Uterus (tissue), 4 donors: Measurements from ENCODE around the gene RAB3B. TPM values are rescaled to one million over a fixed set of nuclear protein-coding genes. Genes with fewer than 3 reads are reported as not detected.

Experiments
- DNase-seq, 2 donors: peaks; one replicate each; pipeline ENCODE4 v3.0.0-alpha.2; 2019 to 2020
- H3K27ac ChIP-seq, 2 donors: fragments of 200-600 bp; sonication (generic); 1 replicate in 1 of 2; 2 replicates in 1 of 2; pipeline ENCODE4 v1.5.1; 2016 to 2018
- H3K27me3 ChIP-seq, 2 donors: fragments of 200-600 bp; sonication (generic); one replicate each; pipeline ENCODE4 v1.5.1; 2018 to 2019; ENCODE audit warnings: control low read depth in 1 of 2
- H3K36me3 ChIP-seq, 2 donors: fragments of 200-600 bp; sonication (generic); one replicate each; pipeline ENCODE4 v1.5.1; 2019; ENCODE audit warnings: control low read depth in 1 of 2
- H3K4me1 ChIP-seq, 2 donors: fragments of 200-600 bp; sonication (generic); one replicate each; pipeline ENCODE4 v1.5.1; 2018 to 2019; ENCODE audit warnings: control low read depth in 1 of 2
- H3K4me3 ChIP-seq, 2 donors: fragments of 200-600 bp; sonication (generic); 1 replicate in 1 of 2; 2 replicates in 1 of 2; pipeline ENCODE4 v1.5.1; 2018 to 2019; ENCODE audit warnings: mild to moderate bottlenecking in 1 of 2
- H3K9me3 ChIP-seq, 2 donors: fragments of 200-600 bp; sonication (generic); one replicate each; pipeline ENCODE4 v1.5.1; 2019; ENCODE audit warnings: control low read depth in 1 of 2
- CTCF ChIP-seq, 4 experiments: fragments of 200-600 bp in 2 of 4; fragments of 450-650 bp in 2 of 4; sonication (generic) in 2 of 4; IDR thresholded peaks; one replicate each; pipeline ENCODE4 v1.5.1; 2016 to 2019; ENCODE audit warnings: antibody characterized with exemption in 4 of 4, mild to moderate bottlenecking in 2 of 4, moderate library complexity in 1 of 4
- POLR2A ChIP-seq, 2 donors: fragments of 450-650 bp; IDR thresholded peaks; one replicate each; pipeline ENCODE4 v1.6.1; 2016; ENCODE audit warnings: antibody characterized with exemption in 2 of 2, mild to moderate bottlenecking in 1 of 2, moderate library complexity in 1 of 2
- intact Hi-C: fragments of 100-400 bp; cut with DNase I; formaldehyde crosslinking; loops from one replicate; pipeline ENCODE4 v1.15.1; 2023; ENCODE audit warnings: low total_unique reads
- total RNA-seq, 4 donors: library from RNA; depleted of rRNA in 3 of 4; stranded (reverse); fragments of >200 nt in 3 of 4; gene quantifications; one replicate each; pipeline versions ENCODE4 v1.1.0 to v1.2.4, GENCODE V29; 2014 to 2023
- donor health status: DM: yes; HTN: yes; CAD: no.

The RAB3B gene, protein sequence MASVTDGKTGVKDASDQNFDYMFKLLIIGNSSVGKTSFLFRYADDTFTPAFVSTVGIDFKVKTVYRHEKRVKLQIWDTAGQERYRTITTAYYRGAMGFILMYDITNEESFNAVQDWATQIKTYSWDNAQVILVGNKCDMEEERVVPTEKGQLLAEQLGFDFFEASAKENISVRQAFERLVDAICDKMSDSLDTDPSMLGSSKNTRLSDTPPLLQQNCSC
- under 1 TPM in 2 of 4 donors, not detected in 2; 0.06 to 0.69 TPM for total RNA-seq

DNA sequence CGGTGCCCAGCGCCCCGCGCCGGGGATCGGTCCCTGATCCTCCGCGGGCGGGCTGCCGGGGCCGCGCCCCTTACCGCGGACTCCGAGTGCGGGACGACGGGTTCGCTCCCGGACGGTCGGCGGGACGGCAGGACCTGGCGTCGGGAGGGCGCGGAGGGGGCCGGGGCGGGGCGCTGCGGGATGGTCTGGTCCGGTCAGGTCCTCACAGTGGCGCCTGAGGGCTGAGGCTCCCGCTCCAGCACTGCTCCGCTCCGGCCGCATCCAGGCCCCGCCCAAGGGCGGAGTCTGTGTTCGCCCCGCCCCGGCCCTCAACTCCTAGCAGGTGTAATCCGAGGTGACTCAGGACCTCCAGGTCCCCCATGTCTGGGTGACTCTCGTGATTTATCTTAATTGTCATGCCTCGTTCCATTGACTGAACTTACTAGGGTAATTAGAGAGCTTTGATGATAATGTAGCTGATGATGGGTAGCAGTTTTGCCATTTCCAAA lies at the start of gene RAB3B:
Gene RAB3B (minus strand): TSS at position 223 of the 488 bp plus-strand sequence. CDS start 13,583 bp downstream, outside the sequence.
- intact Hi-C loops, result no loop called here
- H3K36me3 ChIP-seq, result no peaks in the 10 kb centered on the region
- no peaks in the 10 kb centered on the region for H3K9me3 ChIP-seq
- TF ChIP-seq POLR2A (IDR thresholded peaks at IDR 0.05), result no peak
- TF ChIP-seq CTCF (IDR thresholded peaks at IDR 0.05), result no peak
- peak within 1 kb of the TSS in 1 of 2 donors; percentile 46 for H3K4me3 ChIP-seq
- H3K27ac ChIP-seq, result no peak within 1 kb of the TSS
- no peaks in the 10 kb centered on the region for H3K4me1 ChIP-seq
- peak in 1 of 2 donors; percentile 29 for DNase-seq
- H3K27me3 ChIP-seq, result peaks cover 8 to 14% of the 10 kb centered on the region in 2 donors

DNA sequence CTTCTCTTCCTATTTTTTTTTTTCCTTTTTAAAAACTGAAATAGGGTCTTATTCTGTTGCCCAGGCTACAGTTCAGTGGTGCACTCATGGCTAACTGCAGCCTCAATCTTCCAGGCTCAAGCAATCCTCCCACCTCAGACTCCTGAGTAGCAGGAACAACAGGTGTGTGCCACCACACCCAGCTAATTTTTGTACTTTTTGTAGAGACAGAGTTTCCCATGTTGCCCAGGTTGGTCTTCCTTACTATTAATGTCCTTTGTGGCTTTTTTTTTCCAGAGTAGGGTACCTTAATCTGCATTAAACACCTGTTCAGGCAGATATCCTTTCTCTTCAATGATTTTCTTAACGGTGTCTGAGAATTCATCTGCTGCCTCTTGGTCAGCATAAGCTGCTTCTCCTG lies 47.4 kb upstream of the RAB3B start:
- no peaks in the 10 kb centered on the region for H3K9me3 ChIP-seq
- TF ChIP-seq POLR2A (IDR thresholded peaks at IDR 0.05) (no peak), CTCF (IDR thresholded peaks at IDR 0.05) (no peak)
- no peaks in the 10 kb centered on the region for H3K36me3 ChIP-seq
- intact Hi-C loops, result no loop called here
- H3K27ac ChIP-seq, result no peak overlapping the region
- DNase-seq, result no peak
- no peaks in the 10 kb centered on the region for H3K27me3 ChIP-seq
- no peaks in the 10 kb centered on the region for H3K4me1 ChIP-seq
- no peak overlapping the region for H3K4me3 ChIP-seq

DNA sequence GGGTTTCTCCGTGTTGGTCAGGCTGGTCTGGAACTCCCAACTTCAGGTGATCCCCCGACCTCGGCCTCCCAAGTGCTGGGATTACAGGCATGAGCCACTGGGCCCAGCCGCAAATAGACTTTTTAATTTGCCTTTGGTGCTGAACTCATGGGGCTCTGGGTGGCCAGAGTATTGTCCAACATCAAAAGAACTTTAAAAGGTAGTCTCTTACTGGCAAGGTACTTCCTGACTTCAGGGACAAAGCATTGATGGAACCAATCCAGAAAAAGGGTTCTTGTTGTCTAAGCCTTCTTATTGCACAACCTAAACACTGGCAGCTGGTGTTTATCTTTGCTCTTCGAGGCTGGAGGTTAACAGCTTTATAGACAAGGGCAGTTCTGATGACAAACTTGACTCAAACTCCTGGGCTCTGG lies 46.9 kb upstream of the RAB3B start:
- intact Hi-C loops, result no loop called here
- TF ChIP-seq POLR2A (IDR thresholded peaks at IDR 0.05) (no peak), CTCF (IDR thresholded peaks at IDR 0.05) (no peak)
- Histone ChIP-seq H3K36me3 (no peaks in the 10 kb centered on the region), H3K27ac (no peak overlapping the region), H3K4me3 (no peak overlapping the region), H3K27me3 (no peaks in the 10 kb centered on the region), H3K4me1 (peaks cover 0 to 4% of the 10 kb centered on the region in 2 donors), H3K9me3 (no peaks in the 10 kb centered on the region)
- DNase-seq, result no peak

- intact Hi-C loops, result no loop called here
- no peaks in the 10 kb centered on the region for H3K9me3 ChIP-seq
- H3K36me3 ChIP-seq, result no peaks in the 10 kb centered on the region
- peak overlapping the region; percentile 75 to 82 for H3K27ac ChIP-seq
- H3K4me3 ChIP-seq, result peak overlapping the region in 1 of 2 donors; percentile 72
- TF ChIP-seq CTCF (IDR thresholded peaks at IDR 0.05) (no peak), POLR2A (IDR thresholded peaks at IDR 0.05) (no peak)
- DNase-seq, result no peak
- no peaks in the 10 kb centered on the region for H3K27me3 ChIP-seq
- peaks cover 0 to 7% of the 10 kb centered on the region in 2 donors for H3K4me1 ChIP-seq
Measured at GRCh38 chr1:52034050-52034384, 43.5 kb upstream of the RAB3B start.

DNA sequence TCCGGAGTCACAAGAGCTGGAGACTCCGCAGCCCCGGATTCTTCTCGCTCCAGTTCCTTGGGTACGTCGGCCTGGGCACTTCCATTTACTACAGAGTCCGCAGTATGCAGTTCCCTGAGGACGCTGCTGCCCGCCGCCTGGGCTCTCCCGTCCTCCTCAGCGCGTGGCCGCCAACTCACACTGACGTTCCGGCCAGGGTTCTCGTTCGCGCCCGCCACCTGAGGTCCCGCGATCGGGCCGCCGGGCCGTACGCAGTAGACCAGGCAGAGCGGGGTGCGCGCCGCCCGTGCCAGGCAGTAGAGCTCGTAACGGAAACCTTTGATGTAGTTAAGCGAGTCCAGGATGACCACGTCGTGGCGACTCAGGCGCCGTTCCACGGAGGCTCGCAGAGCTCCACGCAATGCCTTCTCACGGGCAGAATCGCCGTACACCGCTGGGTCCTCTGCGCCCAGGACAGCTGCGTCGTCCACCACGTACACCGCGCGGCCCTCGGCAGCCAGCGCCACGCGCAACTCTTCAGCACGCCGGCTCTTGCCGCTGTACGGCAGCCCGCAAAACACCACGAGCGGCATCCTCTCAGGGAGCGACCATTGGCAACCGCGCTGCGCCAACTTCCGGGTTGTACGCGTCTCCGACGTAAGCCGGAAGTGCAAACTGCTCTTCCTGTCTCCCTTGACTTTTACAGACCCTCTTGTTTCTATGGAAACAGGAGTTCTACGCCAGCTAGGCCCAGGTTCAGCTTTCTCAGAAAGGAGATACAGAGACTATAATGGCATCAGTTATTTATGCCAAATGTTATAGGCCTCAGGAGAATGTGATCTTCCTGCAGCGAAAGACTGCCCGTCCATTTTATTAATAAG lies 42.9 kb upstream of the RAB3B start, which contains the start of gene KTI12:
Gene KTI12 (minus strand): TSS at position 621 of the 860 bp plus-strand sequence. CDS start 49 bp downstream, at position 572.
- Histone ChIP-seq H3K4me3 (peak within 1 kb of the TSS; percentile 72 to 81), H3K36me3 (no peaks in the 10 kb centered on the region), H3K9me3 (no peaks in the 10 kb centered on the region), H3K4me1 (peaks cover 0 to 7% of the 10 kb centered on the region in 2 donors), H3K27ac (peak within 1 kb of the TSS; percentile 75 to 82), H3K27me3 (no peaks in the 10 kb centered on the region)
- TF ChIP-seq CTCF (IDR thresholded peaks at IDR 0.05), result no peak
- peak in 1 of 2 donors; percentile 54 for TF ChIP-seq POLR2A (IDR thresholded peaks at IDR 0.05)
- DNase-seq, result peak; percentile 84
- intact Hi-C loops, result no loop called here
